ENCODE data around the gene GH2. TPM values are rescaled to one million over a fixed set of nuclear protein-coding genes. Genes with fewer than 3 reads are reported as not detected.
"Not testable (repeated sequence)": the region's sequence is repeated elsewhere in the genome, so short reads cannot be mapped to it uniquely, and the experiment has no call there.

Gene GH2
- total and polyA plus RNA-seq, 7 experiments from 2014 or later: not detected

GRCh38 chr17:63915753-63916152 lies 34.0 kb upstream of the GH2 start:
- H3K36me3 Mint-ChIP-seq; H3K27me3 ChIP-seq (ENCODE audit: control insufficient read depth in 2 of 2, insufficient read depth in 2 of 2, low read length in 2 of 2); H3K4me1 ChIP-seq (ENCODE audit: control insufficient read depth in 2 of 2, insufficient read depth in 2 of 2, low read length in 2 of 2); H3K27ac ChIP-seq (ENCODE audit: low read depth, low read length); H3K36me3 ChIP-seq (ENCODE audit: control insufficient read depth in 2 of 3, insufficient read depth in 3 of 3, low read length in 3 of 3); H3K9me3 ChIP-seq (ENCODE audit: control insufficient read depth in 2 of 3, low read length in 3 of 3); H3K4me3 Mint-ChIP-seq; H3K27ac Mint-ChIP-seq; ATAC-seq; DNase-seq; POLR2A ChIA-PET; H3K9me3 Mint-ChIP-seq; H3K4me3 ChIP-seq (ENCODE audit: low read length): not testable (repeated sequence)
- CTCF ChIA-PET: interaction anchor here (1.5 to 1.6 kb wide), 4 partner anchors 31 to 217 kb away, joined by 3 to 10 read pairs (median 6); no protein-coding TSS in a partner anchor
- peaks cover 0 to 15% (median 0%) of the 10 kb centered on the region in 5 donors for H3K27me3 Mint-ChIP-seq
- H3K4me1 Mint-ChIP-seq: peaks cover 5 to 19% (median 8%) of the 10 kb centered on the region in 7 donors
- intact Hi-C loops (cut with micrococcal nuclease): loop anchor here in 1 of 2 donors (5.0 kb wide), 1 partner anchor 232 kb away; no protein-coding TSS in a partner anchor

GRCh38 chr17:63914471-63914870 lies 32.7 kb upstream of the GH2 start:
- Histone ChIP-seq H3K27ac (ENCODE audit: low read depth, low read length) (no peak overlapping the region), H3K4me1 (ENCODE audit: control insufficient read depth in 2 of 2, insufficient read depth in 2 of 2, low read length in 2 of 2) (peaks cover 0 to 2% of the 10 kb centered on the region in 2 donors), H3K27me3 (ENCODE audit: control insufficient read depth in 2 of 2, insufficient read depth in 2 of 2, low read length in 2 of 2) (no peaks in the 10 kb centered on the region), H3K9me3 (ENCODE audit: control insufficient read depth in 2 of 3, low read length in 3 of 3) (no peaks in the 10 kb centered on the region), H3K36me3 (ENCODE audit: control insufficient read depth in 2 of 3, insufficient read depth in 3 of 3, low read length in 3 of 3) (no peaks in the 10 kb centered on the region), H3K4me3 (ENCODE audit: low read length) (no peak overlapping the region)
- H3K36me3 Mint-ChIP-seq: no peaks in the 10 kb centered on the region
- ATAC-seq (no peak), DNase-seq (no peak)
- no peak overlapping the region for H3K27ac Mint-ChIP-seq
- no peaks in the 10 kb centered on the region for H3K9me3 Mint-ChIP-seq
- H3K27me3 Mint-ChIP-seq: peaks cover 0 to 15% (median 0%) of the 10 kb centered on the region in 5 donors
- intact Hi-C loops (cut with micrococcal nuclease): loop anchor here in 1 of 2 donors (5.0 kb wide), 2 partner anchors 233 to 368 kb away; no protein-coding TSS in a partner anchor
- H3K4me1 Mint-ChIP-seq: peaks cover 5 to 15% (median 5%) of the 10 kb centered on the region in 7 donors
- no peak overlapping the region for H3K4me3 Mint-ChIP-seq
- ChIA-PET CTCF (interaction anchor here (1.0 to 1.3 kb wide), 2 partner anchors 32 to 76 kb away, joined by 3 read pairs; no protein-coding TSS in a partner anchor), POLR2A (no interaction called here)

GRCh38 chr17:63911657-63912100 lies 29.9 kb upstream of the GH2 start:
- no peaks in the 10 kb centered on the region for H3K4me1 ChIP-seq (ENCODE audit: control insufficient read depth in 2 of 2, insufficient read depth in 2 of 2, low read length in 2 of 2)
- H3K27ac Mint-ChIP-seq: no peak overlapping the region
- ATAC-seq (peak; percentile 88), DNase-seq (peak; percentile 30 to 64 (median 49))
- no peaks in the 10 kb centered on the region for H3K36me3 ChIP-seq (ENCODE audit: control insufficient read depth in 2 of 3, insufficient read depth in 3 of 3, low read length in 3 of 3)
- no peak overlapping the region for H3K27ac ChIP-seq (ENCODE audit: low read depth, low read length)
- POLR2A ChIA-PET: interaction anchor here (0.5 to 1.4 kb wide), 4 partner anchors 9 to 225 kb away, joined by 3 to 5 read pairs (median 4); partner anchors contain the start of gene ICAM2
- no peaks in the 10 kb centered on the region for H3K9me3 ChIP-seq (ENCODE audit: control insufficient read depth in 2 of 3, low read length in 3 of 3)
- H3K4me3 ChIP-seq (ENCODE audit: low read length): no peak overlapping the region
- H3K36me3 Mint-ChIP-seq: no peaks in the 10 kb centered on the region
- H3K27me3 Mint-ChIP-seq: peaks cover 0 to 29% (median 0%) of the 10 kb centered on the region in 5 donors
- intact Hi-C loops (cut with micrococcal nuclease): loop anchor here (1.0 to 5.0 kb wide), 7 partner anchors 35 to 371 kb away; no protein-coding TSS in a partner anchor
- peaks cover 0 to 10% (median 0%) of the 10 kb centered on the region in 7 donors for H3K4me1 Mint-ChIP-seq
- H3K4me3 Mint-ChIP-seq: peak overlapping the region in 1 of 10 donors; percentile 25
- H3K27me3 ChIP-seq (ENCODE audit: control insufficient read depth in 2 of 2, insufficient read depth in 2 of 2, low read length in 2 of 2): no peaks in the 10 kb centered on the region
- CTCF ChIA-PET: interaction anchor here (0.7 to 3.4 kb wide), 17 partner anchors 8 to 358 kb away, joined by 3 to 22 read pairs (median 4); partner anchors contain the start of genes CD79B and ICAM2
- H3K9me3 Mint-ChIP-seq: no peaks in the 10 kb centered on the region

- DNase-seq (no peak), ATAC-seq (no peak)
- ChIA-PET POLR2A (interaction anchor here (0.7 to 1.4 kb wide), 3 partner anchors 8 to 109 kb away, joined by 3 to 5 read pairs (median 3); partner anchors contain the start of gene ICAM2), CTCF (interaction anchor here (0.6 to 3.4 kb wide), 19 partner anchors 8 to 359 kb away, joined by 3 to 22 read pairs (median 4); partner anchors contain the start of genes CD79B and ICAM2)
- Histone ChIP-seq H3K4me3 (ENCODE audit: low read length) (no peak within 1 kb of the TSS), H3K9me3 (ENCODE audit: control insufficient read depth in 2 of 3, low read length in 3 of 3) (no peaks in the 10 kb centered on the region), H3K4me1 (ENCODE audit: control insufficient read depth in 2 of 2, insufficient read depth in 2 of 2, low read length in 2 of 2) (no peaks in the 10 kb centered on the region), H3K27me3 (ENCODE audit: control insufficient read depth in 2 of 2, insufficient read depth in 2 of 2, low read length in 2 of 2) (no peaks in the 10 kb centered on the region), H3K27ac (ENCODE audit: low read depth, low read length) (no peak within 1 kb of the TSS), H3K36me3 (ENCODE audit: control insufficient read depth in 2 of 3, insufficient read depth in 3 of 3, low read length in 3 of 3) (no peaks in the 10 kb centered on the region)
- H3K9me3 Mint-ChIP-seq: no peaks in the 10 kb centered on the region
- H3K4me3 Mint-ChIP-seq: peak within 1 kb of the TSS in 1 of 10 donors; percentile 25
- peak within 1 kb of the TSS in 1 of 9 donors; percentile 38 for H3K27ac Mint-ChIP-seq
- H3K4me1 Mint-ChIP-seq: peaks cover 0 to 10% (median 0%) of the 10 kb centered on the region in 7 donors
- H3K27me3 Mint-ChIP-seq: peaks cover 0 to 30% (median 0%) of the 10 kb centered on the region in 5 donors
- intact Hi-C loops (cut with micrococcal nuclease): loop anchor here (1.0 to 5.0 kb wide), 7 partner anchors 36 to 372 kb away; no protein-coding TSS in a partner anchor
- H3K36me3 Mint-ChIP-seq: no peaks in the 10 kb centered on the region
These were observed 29.4 kb upstream of the GH2 start, which contains the start of gene CSHL1 for GRCh38 chr17:63911041-63911635. TSS of gene CSHL1 (minus strand) at chr17:63911258. CDS start at chr17:63911196, 62 bp downstream.

- Mint-ChIP-seq H3K27me3 (peaks cover 0 to 27% (median 0%) of the 10 kb centered on the region in 5 donors), H3K36me3 (no peaks in the 10 kb centered on the region), H3K4me3 (no peak overlapping the region), H3K4me1 (peaks cover 0 to 10% (median 0%) of the 10 kb centered on the region in 7 donors), H3K9me3 (no peaks in the 10 kb centered on the region), H3K27ac (no peak overlapping the region)
- DNase-seq (no peak), ATAC-seq (no peak)
- no peaks in the 10 kb centered on the region for H3K36me3 ChIP-seq (ENCODE audit: control insufficient read depth in 2 of 3, insufficient read depth in 3 of 3, low read length in 3 of 3)
- H3K4me3 ChIP-seq (ENCODE audit: low read length): no peak overlapping the region
- H3K9me3 ChIP-seq (ENCODE audit: control insufficient read depth in 2 of 3, low read length in 3 of 3): no peaks in the 10 kb centered on the region
- POLR2A ChIA-PET: no interaction called here
- CTCF ChIA-PET: interaction anchor here (0.9 to 3.4 kb wide), 9 partner anchors 14 to 236 kb away, joined by 3 to 22 read pairs (median 4); partner anchors contain the start of genes CD79B and ICAM2
- no peak overlapping the region for H3K27ac ChIP-seq (ENCODE audit: low read depth, low read length)
- intact Hi-C loops (cut with micrococcal nuclease): loop anchor here (2.0 to 5.0 kb wide), 6 partner anchors 37 to 373 kb away; no protein-coding TSS in a partner anchor
- H3K4me1 ChIP-seq (ENCODE audit: control insufficient read depth in 2 of 2, insufficient read depth in 2 of 2, low read length in 2 of 2): no peaks in the 10 kb centered on the region
- no peaks in the 10 kb centered on the region for H3K27me3 ChIP-seq (ENCODE audit: control insufficient read depth in 2 of 2, insufficient read depth in 2 of 2, low read length in 2 of 2)
These were observed 28.4 kb upstream of the GH2 start for GRCh38 chr17:63910096-63910495.

GRCh38 chr17:63909586-63909985 lies 27.8 kb upstream of the GH2 start:
- CTCF ChIA-PET; H3K9me3 Mint-ChIP-seq; H3K9me3 ChIP-seq (ENCODE audit: control insufficient read depth in 2 of 3, low read length in 3 of 3); H3K27ac Mint-ChIP-seq; H3K27ac ChIP-seq (ENCODE audit: low read depth, low read length); intact Hi-C loops (cut with micrococcal nuclease); H3K36me3 ChIP-seq (ENCODE audit: control insufficient read depth in 2 of 3, insufficient read depth in 3 of 3, low read length in 3 of 3); POLR2A ChIA-PET; DNase-seq; H3K27me3 ChIP-seq (ENCODE audit: control insufficient read depth in 2 of 2, insufficient read depth in 2 of 2, low read length in 2 of 2); H3K4me1 ChIP-seq (ENCODE audit: control insufficient read depth in 2 of 2, insufficient read depth in 2 of 2, low read length in 2 of 2); H3K36me3 Mint-ChIP-seq; H3K4me3 Mint-ChIP-seq; ATAC-seq; H3K4me1 Mint-ChIP-seq; H3K4me3 ChIP-seq (ENCODE audit: low read length): not testable (repeated sequence)
- peaks cover 0 to 27% (median 0%) of the 10 kb centered on the region in 5 donors for H3K27me3 Mint-ChIP-seq

Measured in naive thymus-derived CD4-positive, alpha-beta T cell (primary cell).